Endothelial cell of umbilical vein (primary cell): ENCODE measurements around the gene SCRN1. TPM values are rescaled to one million over a fixed set of nuclear protein-coding genes. Genes with fewer than 3 reads are reported as not detected.

Experiments
- BruUV-seq: library from RNA; stranded (reverse); fragments of 400-500 nt; replicated peaks from 2 replicates; lab custom pipeline; 2021; lab: Mats Ljungman, UMichigan
- CTCF ChIA-PET: fragments of 300-600, 350-600 bp; sonication (Branson Sonifier 250); formaldehyde crosslinking; loops from one replicate; lab custom pipeline; 2021; ENCODE audit warnings: antibody characterized with exemption, inconsistent platforms; lab: Charles Lee
- POLR2A ChIA-PET: fragments of 300-600, 350-600 bp; sonication (Branson Sonifier 250); formaldehyde crosslinking; loops from one replicate; lab custom pipeline; 2021; ENCODE audit warnings: antibody characterized with exemption, inconsistent platforms; lab: Charles Lee
- DNase-seq: peaks from one replicate; pipeline ENCODE4 v3.0.0-alpha.2; 2011; ENCODE audit warnings: low read depth, low spot score
- FAIRE-seq: peaks from 2 replicates; lab custom pipeline; 2011; peaks lifted over from hg19 to GRCh38; lab: Jason Lieb, UNC
- H2AFZ ChIP-seq: 2 replicates; pipeline ENCODE4 v1.6.0; 2012; ENCODE audit warnings: low read depth, low read length, control low read depth, inconsistent platforms
- H3K27ac ChIP-seq: 2 replicates; pipeline ENCODE4 v1.5.1; 2011; ENCODE audit warnings: low read depth, mild to moderate bottlenecking, control low read depth, low read length, moderate library complexity; ENCODE audit not compliant: insufficient read depth
- H3K27me3 ChIP-seq, 2 experiments: 2 replicates each; pipeline versions ENCODE4 v1.6.0 to v1.6.1; 2011; ENCODE audit warnings: low read length in 2 of 2, mixed read lengths in 1 of 2; ENCODE audit not compliant: control insufficient read depth in 2 of 2, insufficient read depth in 2 of 2
- H3K36me3 ChIP-seq, 2 experiments: 2 replicates in 1 of 2; 3 replicates in 1 of 2; pipeline ENCODE4 v1.5.1; 2011; ENCODE audit warnings: low read length in 2 of 2, mild to moderate bottlenecking in 1 of 2, moderate library complexity in 1 of 2; ENCODE audit not compliant: control insufficient read depth in 2 of 2, insufficient read depth in 2 of 2; ENCODE audit errors: extremely low read depth in 1 of 2
- H3K4me1 ChIP-seq: 3 replicates; pipeline ENCODE4 v1.5.1; 2011; ENCODE audit warnings: mild to moderate bottlenecking, low read length; ENCODE audit not compliant: control insufficient read depth, insufficient read depth; ENCODE audit errors: extremely low read depth
- H3K4me2 ChIP-seq: 2 replicates; pipeline ENCODE4 v1.6.1; 2011; ENCODE audit warnings: low read length, control low read depth, mixed read lengths; ENCODE audit not compliant: insufficient read depth
- H3K4me3 ChIP-seq, 3 experiments: fragments of 200-600 bp in 1 of 3; sonication (generic), shearing (Covaris generic) in 1 of 3; replicated peaks in 1 of 3; 2 replicates each; pipeline ENCODE4 v1.5.1; 2011 to 2016; ENCODE audit warnings: control low read depth in 3 of 3, low read length in 3 of 3, mild to moderate bottlenecking in 2 of 3, inconsistent platforms in 1 of 3, low read depth in 1 of 3, moderate library complexity in 1 of 3; ENCODE audit not compliant: insufficient read depth in 1 of 3
- H3K79me2 ChIP-seq: 2 replicates; pipeline ENCODE4 v1.6.0; 2012; ENCODE audit warnings: low read length, inconsistent platforms; ENCODE audit not compliant: control insufficient read depth, insufficient read depth
- H3K9ac ChIP-seq: replicated peaks from 2 replicates; pipeline ENCODE3; 2011; ENCODE audit warnings: low read length, control low read depth; ENCODE audit not compliant: insufficient read depth; ENCODE audit errors: extremely low read depth
- H3K9me1 ChIP-seq: replicated peaks from 3 replicates; pipeline ENCODE4 v1.6.0; 2011; ENCODE audit warnings: mild to moderate bottlenecking, low read length; ENCODE audit not compliant: control insufficient read depth, insufficient read depth; ENCODE audit errors: extremely low read depth
- H3K9me3 ChIP-seq: replicated peaks from 2 replicates; pipeline ENCODE4 v1.5.1; 2012; ENCODE audit warnings: low read length, inconsistent platforms; ENCODE audit not compliant: control insufficient read depth, insufficient read depth
- H4K20me1 ChIP-seq: replicated peaks from 2 replicates; pipeline ENCODE3; 2011; ENCODE audit warnings: mild to moderate bottlenecking, low read length; ENCODE audit not compliant: control insufficient read depth, insufficient read depth; ENCODE audit errors: extremely low read depth
- CTCF ChIP-seq, 2 donors: IDR thresholded peaks; 1 replicate in 1 of 2; 2 replicates in 1 of 2; pipeline ENCODE4 v1.5.1; 2011; ENCODE audit warnings: low read length in 2 of 2, mild to moderate bottlenecking in 2 of 2, moderate library complexity in 2 of 2, control low read depth in 1 of 2, inconsistent platforms in 1 of 2, low read depth in 1 of 2; ENCODE audit not compliant: insufficient read depth in 1 of 2; ENCODE audit errors: extremely low read depth in 1 of 2
- EZH2 ChIP-seq: IDR thresholded peaks from 2 replicates; pipeline ENCODE4 v1.6.1; 2012; ENCODE audit warnings: borderline replicate concordance, low read depth, mild to moderate bottlenecking, moderate library complexity, low read length, inconsistent platforms; ENCODE audit not compliant: severe bottlenecking
- FOS ChIP-seq: IDR thresholded peaks from 2 replicates; pipeline ENCODE4 v1.6.1; 2011; ENCODE audit warnings: mild to moderate bottlenecking, low read length, moderate library complexity, borderline replicate concordance; ENCODE audit not compliant: insufficient read depth
- GATA2 ChIP-seq: IDR thresholded peaks from 2 replicates; pipeline ENCODE4 v1.7.0; 2011; ENCODE audit warnings: low read depth, mild to moderate bottlenecking, moderate library complexity, mixed read lengths, low read length; ENCODE audit not compliant: insufficient read length, insufficient read depth
- MYC ChIP-seq: IDR thresholded peaks from one replicate; pipeline ENCODE4 v1.6.1; 2011; ENCODE audit warnings: mild to moderate bottlenecking, low read depth, low read length
- POLR2A ChIP-seq: IDR thresholded peaks from 2 replicates; pipeline ENCODE4 v1.6.1; 2012; ENCODE audit warnings: low read depth, mild to moderate bottlenecking, control low read depth, low read length
- POLR2AphosphoS5 ChIP-seq: IDR thresholded peaks from 2 replicates; pipeline ENCODE4 v1.6.1; 2012; ENCODE audit warnings: low read depth, mild to moderate bottlenecking, control low read depth, low read length, moderate library complexity; ENCODE audit not compliant: insufficient read depth
- dilution Hi-C: fragments of 300-500 bp; cut with MboI; formaldehyde crosslinking; loops from one replicate; pipeline ENCODE4 v1.15.0; 2019; ENCODE audit warnings: low sequenced_read_pairs; ENCODE audit not compliant: extremely low pct_ligation_motif_present
- intact Hi-C: fragments of 100-400 bp; cut with micrococcal nuclease; formaldehyde crosslinking; loops from one replicate; pipeline ENCODE4 v1.10.0; 2022
- polyA plus RNA-seq, 4 experiments: library from polyadenylated mRNA; depleted of rRNA in 3 of 4; stranded (reverse) in 3 of 4; unstranded in 1 of 4; fragments of >200 nt; gene quantifications; 2 replicates each; pipeline versions ENCODE4 v1.2.1 to v1.2.3, GENCODE V29; 2011 to 2012; ENCODE audit warnings: missing spikeins in 1 of 4
- total RNA-seq: library from RNA; stranded (reverse); gene quantifications from 2 replicates; pipeline ENCODE4 v1.2.3, GENCODE V29; 2021
- TF ChIP-seq, protein P1 (sequence below): IDR thresholded peaks from 2 replicates; pipeline ENCODE4 v1.6.1; 2011; ENCODE audit not compliant: insufficient read depth, insufficient read length

Gene SCRN1
- total and polyA plus RNA-seq, 2 donors (not counting 3 experiments of a cell fraction or from before 2014, with no cell fraction given) = 57.0 to 127 TPM

- intact Hi-C loops (no loop called here), dilution Hi-C loops (no loop called here)
- H3K4me2 ChIP-seq = no peak overlapping the region
- POLR2A ChIA-PET = no interaction called here
- H3K79me2 ChIP-seq = no peaks in the 10 kb centered on the region
- H3K27me3 ChIP-seq = no peaks in the 10 kb centered on the region
- H3K4me1 ChIP-seq = no peaks in the 10 kb centered on the region
- CTCF ChIA-PET = no interaction called here
- no peak overlapping the region for H3K27ac ChIP-seq
- H3K9me1 ChIP-seq = no peaks in the 10 kb centered on the region
- no peak overlapping the region for H3K4me3 ChIP-seq
- TF ChIP-seq MYC (no peak), FOS (no peak), POLR2AphosphoS5 (no peak), EZH2 (no peak), GATA2 (no peak), POLR2A (no peak), CTCF (IDR thresholded peaks at IDR 0.05; ENCODE audit: extremely low read depth in 1 of 2, insufficient read depth in 1 of 2, low read depth in 1 of 2, low read length in 2 of 2) (no peak)
- TF ChIP-seq, protein P1, sequence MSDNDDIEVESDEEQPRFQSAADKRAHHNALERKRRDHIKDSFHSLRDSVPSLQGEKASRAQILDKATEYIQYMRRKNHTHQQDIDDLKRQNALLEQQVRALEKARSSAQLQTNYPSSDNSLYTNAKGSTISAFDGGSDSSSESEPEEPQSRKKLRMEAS = no peak
- H2AFZ ChIP-seq = no peak overlapping the region
- BruUV-seq = no TSS peak
- DNase-seq (no peak), FAIRE-seq (no peak)
- no peaks in the 10 kb centered on the region for H3K9me3 ChIP-seq
- no peak overlapping the region for H3K9ac ChIP-seq
- H4K20me1 ChIP-seq = no peaks in the 10 kb centered on the region
- H3K36me3 ChIP-seq = peaks cover 2 to 3% of the 10 kb centered on the region in 2 experiments
These were observed 23.2 kb upstream of the SCRN1 start for GRCh38 chr7:30012757-30013156.
